Measurements from ENCODE around the gene HTR3C.

HTR3C gene

DNA sequence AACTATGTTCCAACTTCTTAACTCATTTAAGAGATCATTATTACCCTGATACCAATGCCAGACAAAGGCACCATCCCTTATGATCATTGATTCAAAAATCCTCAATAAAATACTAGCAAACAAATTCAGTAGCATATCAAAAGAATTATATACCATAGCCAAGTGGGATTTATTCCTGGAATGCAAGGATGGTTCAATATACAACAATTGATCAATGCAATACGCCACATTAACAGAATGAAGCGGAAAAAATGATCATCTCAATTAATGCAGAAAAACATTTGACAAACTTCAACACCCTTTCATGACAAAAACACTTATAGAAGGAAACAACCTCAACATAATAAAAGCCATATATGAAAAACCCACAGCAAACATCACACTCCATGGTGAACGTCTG is 39.4 kb downstream of the HTR3C start:
- DNase-seq (ENCODE audit: low spot score) = no peak

DNA sequence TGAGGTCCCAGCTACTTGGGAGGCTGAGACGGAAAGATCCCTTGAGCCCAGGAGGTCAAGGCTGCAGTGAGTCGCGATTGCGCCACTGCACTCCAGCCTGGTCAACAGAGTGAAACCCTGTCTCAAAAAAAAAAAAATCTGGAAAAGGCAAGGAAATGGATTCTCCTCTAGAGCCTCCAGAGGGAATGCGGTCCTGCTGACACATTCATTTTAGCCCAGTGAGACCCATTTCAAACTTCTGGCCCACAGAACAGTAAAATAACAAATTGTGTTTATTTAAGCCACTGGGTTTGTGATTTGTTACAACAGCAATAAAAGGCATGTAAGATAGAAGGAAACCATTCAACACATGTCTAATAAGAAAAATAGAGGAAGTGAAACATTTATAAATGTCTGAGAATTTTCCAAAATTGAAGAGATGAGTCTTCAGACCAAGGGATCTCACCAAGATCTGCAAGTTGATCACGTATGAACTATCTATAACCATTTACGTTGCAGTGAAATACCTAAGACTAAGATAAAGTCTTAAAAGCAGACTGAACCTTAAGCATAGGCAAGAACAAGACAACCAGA is 44.0 kb downstream of the HTR3C start, which contains the start of gene HTR3E:
TSS of gene HTR3E (plus strand) at position 254 of the 573 bp plus-strand sequence. CDS start 466 bp downstream, outside the sequence.
- DNase-seq (ENCODE audit: low spot score) = no peak

DNA sequence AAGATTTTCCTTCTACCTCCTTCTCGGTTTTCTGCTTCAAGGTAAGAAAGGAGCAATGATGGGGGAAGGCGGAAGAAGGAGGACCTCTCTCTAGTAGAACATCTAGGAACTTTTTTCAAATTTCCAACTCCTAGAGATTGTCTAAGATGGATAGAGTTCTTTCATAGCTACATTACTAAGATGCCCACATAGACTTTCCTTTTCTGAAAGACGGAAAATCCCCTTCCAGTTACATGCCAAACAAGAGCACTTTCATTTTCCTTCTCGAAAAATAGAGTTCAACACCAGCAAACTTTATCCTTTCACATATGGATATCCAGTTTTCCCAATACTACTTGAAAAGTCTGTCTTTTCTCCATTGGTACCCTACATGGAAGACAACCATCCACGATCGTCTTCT is 44.7 kb downstream of the HTR3C start:
- DNase-seq (ENCODE audit: low spot score) = no peak

DNA sequence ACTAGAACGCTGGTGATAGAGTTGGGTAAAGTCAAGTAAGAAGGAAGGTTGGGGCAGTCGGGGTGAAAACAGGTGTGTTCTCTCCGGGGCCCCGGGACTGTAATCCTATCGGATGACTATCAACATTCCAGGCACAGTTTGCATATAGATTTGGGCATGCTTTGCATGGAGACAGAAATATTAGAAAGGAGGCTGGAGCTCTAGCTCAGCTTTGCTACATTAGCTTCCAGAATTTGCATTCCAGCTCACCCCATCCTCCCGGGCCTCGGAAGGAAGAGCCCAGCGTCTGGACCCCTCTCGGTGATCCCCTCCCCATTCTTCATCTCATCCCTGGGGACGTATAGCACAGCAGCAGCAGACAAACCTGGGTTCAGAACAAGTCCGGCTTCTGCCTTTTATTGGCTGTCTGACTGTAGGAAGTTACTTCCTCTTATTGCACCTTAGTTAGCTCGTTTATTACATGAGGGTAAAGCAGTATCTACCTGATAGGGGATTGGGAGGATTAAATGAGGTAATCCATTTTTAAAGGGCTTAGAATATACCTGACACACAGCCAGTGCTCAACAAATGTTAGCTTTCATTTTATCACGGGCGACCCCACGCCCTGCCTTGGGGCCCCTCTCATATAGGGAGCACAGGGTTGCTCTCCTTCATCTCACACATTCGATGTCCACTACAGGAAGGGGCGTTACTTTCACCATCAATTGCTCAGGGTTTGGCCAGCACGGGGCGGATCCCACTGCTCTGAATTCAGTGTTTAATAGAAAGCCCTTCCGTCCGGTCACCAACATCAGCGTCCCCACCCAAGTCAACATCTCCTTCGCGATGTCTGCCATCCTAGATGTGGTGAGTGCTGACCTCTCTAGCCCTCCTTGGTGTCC is 47.2 kb downstream of the HTR3C start:
- DNase-seq (ENCODE audit: low spot score) = no peak

All from RKO (cell line).